Coronary artery (tissue), 2 donors: Measurements from ENCODE around the gene DYNAP.

Experiments
- DNase-seq: peaks from one replicate; pipeline ENCODE4 v3.0.0-alpha.2; 2017; ENCODE audit warnings: low spot score
- H3K27ac ChIP-seq, 2 donors: fragments of 200-600 bp; sonication (generic); one replicate each; pipeline ENCODE4 v1.5.1; 2016 to 2019
- H3K4me3 ChIP-seq: fragments of 200-600 bp; sonication (generic); 2 replicates; pipeline ENCODE4 v1.5.1; 2016; ENCODE audit warnings: mild to moderate bottlenecking, moderate library complexity
- TF ChIP-seq, protein P1 (sequence below): fragments of 200-600 bp; sonication (generic); IDR thresholded peaks from one replicate; pipeline ENCODE4 v1.5.1; 2019; ENCODE audit warnings: antibody characterized with exemption

Gene DYNAP

DNA sequence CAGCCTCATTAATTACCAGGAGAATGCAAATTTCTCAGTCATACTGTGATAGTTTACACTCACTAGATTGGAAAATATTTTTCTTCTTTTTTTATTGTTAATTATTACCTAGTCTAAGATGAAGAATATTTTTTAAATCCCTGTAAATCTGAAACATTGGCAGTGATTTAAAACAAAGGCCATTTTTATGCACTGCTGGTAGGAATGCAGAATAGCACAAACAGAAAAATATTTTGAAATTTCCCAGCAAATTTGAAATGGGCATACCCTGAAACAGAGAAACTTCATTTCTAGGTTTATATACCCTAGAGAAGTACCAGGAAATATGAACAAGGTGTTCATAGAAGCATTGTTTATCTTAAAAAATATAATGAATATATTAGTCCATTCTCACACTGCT, 31.0 kb downstream of the DYNAP start:
- H3K27ac ChIP-seq: no peak overlapping the region
- H3K4me3 ChIP-seq: no peak overlapping the region
- no peak for DNase-seq
- TF ChIP-seq, protein P1, sequence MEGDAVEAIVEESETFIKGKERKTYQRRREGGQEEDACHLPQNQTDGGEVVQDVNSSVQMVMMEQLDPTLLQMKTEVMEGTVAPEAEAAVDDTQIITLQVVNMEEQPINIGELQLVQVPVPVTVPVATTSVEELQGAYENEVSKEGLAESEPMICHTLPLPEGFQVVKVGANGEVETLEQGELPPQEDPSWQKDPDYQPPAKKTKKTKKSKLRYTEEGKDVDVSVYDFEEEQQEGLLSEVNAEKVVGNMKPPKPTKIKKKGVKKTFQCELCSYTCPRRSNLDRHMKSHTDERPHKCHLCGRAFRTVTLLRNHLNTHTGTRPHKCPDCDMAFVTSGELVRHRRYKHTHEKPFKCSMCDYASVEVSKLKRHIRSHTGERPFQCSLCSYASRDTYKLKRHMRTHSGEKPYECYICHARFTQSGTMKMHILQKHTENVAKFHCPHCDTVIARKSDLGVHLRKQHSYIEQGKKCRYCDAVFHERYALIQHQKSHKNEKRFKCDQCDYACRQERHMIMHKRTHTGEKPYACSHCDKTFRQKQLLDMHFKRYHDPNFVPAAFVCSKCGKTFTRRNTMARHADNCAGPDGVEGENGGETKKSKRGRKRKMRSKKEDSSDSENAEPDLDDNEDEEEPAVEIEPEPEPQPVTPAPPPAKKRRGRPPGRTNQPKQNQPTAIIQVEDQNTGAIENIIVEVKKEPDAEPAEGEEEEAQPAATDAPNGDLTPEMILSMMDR: no peak

DNA sequence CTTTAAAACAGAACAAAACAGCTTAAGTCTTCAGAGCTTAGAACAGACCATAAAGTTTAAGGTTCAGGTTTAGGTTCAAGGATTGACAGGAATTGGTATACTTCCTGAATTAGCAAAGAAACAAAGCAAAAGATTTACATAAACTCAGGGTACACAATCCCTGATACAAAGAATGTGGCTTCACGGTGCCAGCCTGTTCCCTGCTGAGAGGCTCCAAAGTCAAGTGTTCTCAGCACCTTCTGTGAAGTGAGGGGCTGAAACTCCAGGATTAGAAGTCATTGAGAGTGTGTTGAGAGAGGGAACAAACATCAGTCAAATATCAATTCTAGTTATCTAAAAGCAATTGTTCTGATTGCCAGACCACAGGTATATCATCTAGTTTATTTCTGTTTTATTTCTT, 35.7 kb downstream of the DYNAP start:
- H3K27ac ChIP-seq: no peak overlapping the region
- TF ChIP-seq, protein P1: no peak
- no peak overlapping the region for H3K4me3 ChIP-seq
- no peak for DNase-seq

DNA sequence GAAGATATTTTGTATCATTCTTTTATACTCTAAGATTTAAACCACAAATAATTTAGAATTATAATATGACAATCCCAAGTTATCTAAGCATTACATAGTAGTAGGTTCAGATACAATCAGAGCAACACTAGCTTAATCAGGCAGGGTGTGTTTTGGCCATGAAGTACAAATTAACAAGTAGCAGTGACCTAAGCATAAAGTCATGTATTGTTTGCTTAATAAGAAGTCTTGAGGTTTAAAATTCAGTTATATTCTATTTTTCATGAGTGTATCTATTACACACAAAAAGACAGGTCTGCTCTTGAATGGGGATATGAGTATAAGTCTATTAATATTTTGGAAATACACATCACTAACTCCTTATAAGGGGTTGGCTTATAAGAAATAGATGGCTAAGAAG, 39.9 kb downstream of the DYNAP start:
- Histone ChIP-seq H3K27ac (no peak overlapping the region), H3K4me3 (no peak overlapping the region)
- no peak for DNase-seq
- TF ChIP-seq, protein P1: no peak

DNA sequence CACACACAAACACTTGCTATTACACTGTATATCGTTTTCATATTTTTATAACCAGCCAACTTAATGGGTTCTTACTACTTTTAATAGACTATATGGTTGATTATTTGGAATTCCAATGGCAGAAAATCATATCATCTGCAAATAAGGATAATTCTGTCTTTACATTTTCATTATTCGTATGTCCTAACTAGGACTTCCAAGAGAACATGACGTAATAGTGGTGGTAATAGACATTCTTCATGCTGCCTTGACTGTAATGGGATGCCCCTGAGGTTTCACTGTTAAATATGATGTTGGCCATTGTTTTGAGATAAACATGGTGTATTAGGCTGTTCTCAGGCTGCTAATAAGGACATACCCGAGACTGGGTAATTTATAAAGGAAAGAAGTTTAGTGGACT, 45.2 kb downstream of the DYNAP start:
- Histone ChIP-seq H3K4me3 (no peak overlapping the region), H3K27ac (no peak overlapping the region)
- TF ChIP-seq, protein P1: no peak
- no peak for DNase-seq

DNA sequence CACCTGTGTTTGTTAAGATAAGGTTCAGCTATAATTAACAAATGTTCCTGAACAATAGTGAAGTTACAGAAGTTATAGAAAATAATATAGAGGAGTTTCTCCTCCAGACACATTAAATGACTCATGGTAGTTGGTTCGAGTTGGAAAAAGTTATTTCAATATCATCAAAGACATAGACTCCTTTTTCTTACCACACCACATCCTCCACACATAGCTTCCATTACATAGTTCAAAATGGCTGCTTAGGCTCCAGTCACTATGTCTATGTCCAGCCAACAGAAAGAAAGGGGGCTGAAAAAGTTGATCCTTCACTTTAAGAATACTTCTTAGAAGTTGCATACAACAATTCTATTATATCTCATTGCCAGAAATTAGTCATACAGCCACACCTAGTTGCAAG, 50.7 kb downstream of the DYNAP start:
- Histone ChIP-seq H3K27ac (no peak overlapping the region), H3K4me3 (no peak overlapping the region)
- TF ChIP-seq, protein P1: no peak
- no peak for DNase-seq

DNA sequence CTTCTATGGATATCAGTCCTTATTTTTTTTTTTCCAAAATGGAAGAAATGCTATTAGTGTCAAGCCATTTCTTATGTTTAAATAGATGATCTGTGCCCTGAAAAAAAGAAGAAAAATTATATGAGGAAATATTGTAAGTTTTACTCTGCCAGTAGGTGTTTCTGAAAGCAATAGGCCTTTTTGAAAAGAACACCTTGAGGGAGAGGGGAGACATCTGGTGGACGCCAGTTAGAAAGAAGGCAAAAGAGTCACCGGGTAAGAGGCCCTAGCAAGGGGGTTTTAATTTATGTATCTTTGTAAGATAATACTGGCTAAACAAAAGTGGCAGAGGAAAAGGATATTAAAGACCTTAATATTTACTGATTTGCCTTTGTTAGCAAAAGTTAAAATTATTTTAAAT, 56.1 kb downstream of the DYNAP start:
- DNase-seq: no peak
- TF ChIP-seq, protein P1: no peak
- Histone ChIP-seq H3K27ac (no peak overlapping the region), H3K4me3 (no peak overlapping the region)
